PC-9 (cell line): ENCODE results near the gene DET1.
"Not testable (repeated sequence)": the region's sequence is repeated elsewhere in the genome, so short reads cannot be mapped to it uniquely, and the experiment has no call there.

Source experiments
- EZH2 ChIP-seq: fragments of 200-600 bp; sonication (generic); IDR thresholded peaks from 2 replicates; pipeline ENCODE4 v1.8.0; 2017; ENCODE audit warnings: antibody characterized with exemption, low read depth
- TF ChIP-seq, protein P1 (sequence below): fragments of 200-600 bp; sonication (generic); conservative IDR thresholded peaks from 2 replicates; pipeline ENCODE4 v1.6.1; 2017; ENCODE audit warnings: mixed run types, antibody characterized with exemption, mild to moderate bottlenecking, moderate library complexity

DNA sequence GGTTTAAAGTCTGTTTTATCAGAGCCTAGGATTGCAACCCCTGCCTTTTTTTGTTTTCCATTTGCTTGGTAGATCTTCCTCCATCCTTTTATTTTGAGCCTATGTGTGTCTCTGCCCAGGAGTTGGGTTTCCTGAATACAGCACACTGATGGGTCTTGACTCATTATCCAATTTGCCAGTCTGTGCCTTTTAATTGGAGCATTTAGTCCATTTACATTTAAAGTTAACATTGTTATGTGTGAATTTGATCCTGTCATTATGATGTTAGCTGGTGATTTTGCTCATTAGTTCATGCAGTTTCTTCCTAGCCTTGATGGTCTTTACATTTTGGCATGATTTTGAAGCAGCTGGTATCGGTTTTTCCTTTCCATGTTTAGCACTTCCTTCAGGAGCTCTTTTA lies 11.5 kb upstream of the DET1 start:
- TF ChIP-seq EZH2: not testable (repeated sequence)
- TF ChIP-seq, protein P1, sequence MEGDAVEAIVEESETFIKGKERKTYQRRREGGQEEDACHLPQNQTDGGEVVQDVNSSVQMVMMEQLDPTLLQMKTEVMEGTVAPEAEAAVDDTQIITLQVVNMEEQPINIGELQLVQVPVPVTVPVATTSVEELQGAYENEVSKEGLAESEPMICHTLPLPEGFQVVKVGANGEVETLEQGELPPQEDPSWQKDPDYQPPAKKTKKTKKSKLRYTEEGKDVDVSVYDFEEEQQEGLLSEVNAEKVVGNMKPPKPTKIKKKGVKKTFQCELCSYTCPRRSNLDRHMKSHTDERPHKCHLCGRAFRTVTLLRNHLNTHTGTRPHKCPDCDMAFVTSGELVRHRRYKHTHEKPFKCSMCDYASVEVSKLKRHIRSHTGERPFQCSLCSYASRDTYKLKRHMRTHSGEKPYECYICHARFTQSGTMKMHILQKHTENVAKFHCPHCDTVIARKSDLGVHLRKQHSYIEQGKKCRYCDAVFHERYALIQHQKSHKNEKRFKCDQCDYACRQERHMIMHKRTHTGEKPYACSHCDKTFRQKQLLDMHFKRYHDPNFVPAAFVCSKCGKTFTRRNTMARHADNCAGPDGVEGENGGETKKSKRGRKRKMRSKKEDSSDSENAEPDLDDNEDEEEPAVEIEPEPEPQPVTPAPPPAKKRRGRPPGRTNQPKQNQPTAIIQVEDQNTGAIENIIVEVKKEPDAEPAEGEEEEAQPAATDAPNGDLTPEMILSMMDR: not testable (repeated sequence)
